ENCODE measurements around the gene KRTAP21-3. TPM values are rescaled to one million over a fixed set of nuclear protein-coding genes. Genes with fewer than 3 reads are reported as not detected.

The KRTAP21-3 gene
- total RNA-seq, 1 experiment from 2014 or later: not detected

- no TSS peak for BruUV-seq (replicated peaks)
- Mint-ChIP-seq H3K9me3 (ENCODE audit: low read depth, unreplicated experiment) (peaks cover 4% of the 10 kb centered on the region), H3K4me1 (ENCODE audit: low read depth, unreplicated experiment) (no peaks in the 10 kb centered on the region), H3K27me3 (ENCODE audit: unreplicated experiment) (no peaks in the 10 kb centered on the region), H3K27ac (ENCODE audit: unreplicated experiment) (no peak overlapping the region), H3K4me3 (ENCODE audit: low read depth, unreplicated experiment) (no peak overlapping the region), H3K36me3 (ENCODE audit: insufficient read depth, unreplicated experiment) (no peaks in the 10 kb centered on the region)
- intact Hi-C loops (cut with micrococcal nuclease; ENCODE audit: unreplicated experiment): no loop called here
- TF ChIP-seq CTCF (IDR thresholded peaks at IDR 0.05; ENCODE audit: unreplicated experiment): no peak
- no peak for DNase-seq
- CTCF ChIA-PET: no interaction called here
These were observed 21.9 kb upstream of the KRTAP21-3 start for GRCh38 chr21:30740462-30740861.

GRCh38 chr21:30733026-30733425 lies 14.4 kb upstream of the KRTAP21-3 start:
- H3K27ac Mint-ChIP-seq (ENCODE audit: unreplicated experiment): no peak overlapping the region
- intact Hi-C loops (cut with micrococcal nuclease; ENCODE audit: unreplicated experiment): no loop called here
- H3K9me3 Mint-ChIP-seq (ENCODE audit: low read depth, unreplicated experiment): peaks cover 5% of the 10 kb centered on the region
- no peaks in the 10 kb centered on the region for H3K27me3 Mint-ChIP-seq (ENCODE audit: unreplicated experiment)
- no peak for TF ChIP-seq CTCF (IDR thresholded peaks at IDR 0.05; ENCODE audit: unreplicated experiment)
- DNase-seq: no peak
- BruUV-seq (replicated peaks): no TSS peak
- no peaks in the 10 kb centered on the region for H3K36me3 Mint-ChIP-seq (ENCODE audit: insufficient read depth, unreplicated experiment)
- no peaks in the 10 kb centered on the region for H3K4me1 Mint-ChIP-seq (ENCODE audit: low read depth, unreplicated experiment)
- H3K4me3 Mint-ChIP-seq (ENCODE audit: low read depth, unreplicated experiment): no peak overlapping the region
- CTCF ChIA-PET: no interaction called here

- peaks cover 28% of the 10 kb centered on the region for H3K9me3 Mint-ChIP-seq (ENCODE audit: low read depth, unreplicated experiment)
- intact Hi-C loops (cut with micrococcal nuclease; ENCODE audit: unreplicated experiment): no loop called here
These were observed 8.1 kb upstream of the KRTAP21-3 start for GRCh38 chr21:30726726-30727125.

GRCh38 chr21:30719401-30719800 lies 824 bp upstream of the KRTAP21-3 start:
- H3K9me3 Mint-ChIP-seq (ENCODE audit: low read depth, unreplicated experiment): peaks cover 13% of the 10 kb centered on the region
- TF ChIP-seq CTCF (IDR thresholded peaks at IDR 0.05; ENCODE audit: unreplicated experiment): no peak
- H3K36me3 Mint-ChIP-seq (ENCODE audit: insufficient read depth, unreplicated experiment): no peaks in the 10 kb centered on the region
- CTCF ChIA-PET: no interaction called here
- DNase-seq: no peak
- H3K27me3 Mint-ChIP-seq (ENCODE audit: unreplicated experiment): no peaks in the 10 kb centered on the region
- intact Hi-C loops (cut with micrococcal nuclease; ENCODE audit: unreplicated experiment): no loop called here
- no peak overlapping the region for H3K27ac Mint-ChIP-seq (ENCODE audit: unreplicated experiment)
- H3K4me3 Mint-ChIP-seq (ENCODE audit: low read depth, unreplicated experiment): no peak overlapping the region
- BruUV-seq (replicated peaks): no TSS peak
- no peaks in the 10 kb centered on the region for H3K4me1 Mint-ChIP-seq (ENCODE audit: low read depth, unreplicated experiment)

More at GRCh38 chr21:30726726-30727125, 8.1 kb upstream of the KRTAP21-3 start:
- Mint-ChIP-seq H3K4me1 (ENCODE audit: low read depth, unreplicated experiment) (no peaks in the 10 kb centered on the region), H3K36me3 (ENCODE audit: insufficient read depth, unreplicated experiment) (no peaks in the 10 kb centered on the region), H3K27ac (ENCODE audit: unreplicated experiment) (no peak overlapping the region), H3K27me3 (ENCODE audit: unreplicated experiment) (no peaks in the 10 kb centered on the region), H3K4me3 (ENCODE audit: low read depth, unreplicated experiment) (no peak overlapping the region)
- CTCF ChIA-PET: no interaction called here
- BruUV-seq (replicated peaks): no TSS peak
- DNase-seq: no peak
- no peak for TF ChIP-seq CTCF (IDR thresholded peaks at IDR 0.05; ENCODE audit: unreplicated experiment)
